ENCODE measurements around the gene NMRK1. TPM values are rescaled to one million over a fixed set of nuclear protein-coding genes. Genes with fewer than 3 reads are reported as not detected.

The NMRK1 gene
- total and polyA plus RNA-seq, 7 donors: 10.6 to 33.1 (median 23.3) TPM

DNA sequence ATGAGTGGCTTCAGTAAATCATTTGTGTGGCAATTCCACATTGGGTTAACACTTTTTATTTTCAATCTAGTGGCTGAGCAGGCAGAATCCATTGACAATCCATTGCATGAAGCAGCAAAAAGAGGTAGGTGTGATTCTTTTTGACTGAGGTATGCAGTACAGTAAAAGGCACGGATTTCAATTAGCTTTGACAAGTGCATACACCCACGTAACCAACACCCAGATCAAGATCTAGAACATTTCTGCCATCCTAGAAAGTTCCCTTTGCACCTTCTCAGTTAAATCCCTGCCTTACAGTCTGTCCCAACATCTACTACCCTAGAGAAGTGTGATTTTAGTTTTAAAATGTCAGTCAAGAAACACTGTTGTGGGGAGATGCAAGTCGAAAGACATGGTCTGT, 43.7 kb upstream of the NMRK1 start:
- H3K27me3 ChIP-seq (ENCODE audit: insufficient read depth in 3 of 3, low read length in 2 of 3): no peaks in the 10 kb centered on the region
- no peaks in the 10 kb centered on the region for H3K9me3 ChIP-seq
- no peaks in the 10 kb centered on the region for H3K4me1 ChIP-seq
- ATAC-seq: no peak
- intact Hi-C loops (cut with DNase I): no loop called here
- WGBS, 3 donors: 94 to 100% (median 99%) methylated on average over 3 of the region's 3 CpGs
- peaks cover 8 to 45% of the 10 kb centered on the region in 2 donors for H3K36me3 ChIP-seq (ENCODE audit: insufficient read depth in 1 of 2, low read depth in 1 of 2)
- H3K4me3 ChIP-seq: no peak overlapping the region
- H3K27ac ChIP-seq: no peak overlapping the region
- TF ChIP-seq, protein P1, sequence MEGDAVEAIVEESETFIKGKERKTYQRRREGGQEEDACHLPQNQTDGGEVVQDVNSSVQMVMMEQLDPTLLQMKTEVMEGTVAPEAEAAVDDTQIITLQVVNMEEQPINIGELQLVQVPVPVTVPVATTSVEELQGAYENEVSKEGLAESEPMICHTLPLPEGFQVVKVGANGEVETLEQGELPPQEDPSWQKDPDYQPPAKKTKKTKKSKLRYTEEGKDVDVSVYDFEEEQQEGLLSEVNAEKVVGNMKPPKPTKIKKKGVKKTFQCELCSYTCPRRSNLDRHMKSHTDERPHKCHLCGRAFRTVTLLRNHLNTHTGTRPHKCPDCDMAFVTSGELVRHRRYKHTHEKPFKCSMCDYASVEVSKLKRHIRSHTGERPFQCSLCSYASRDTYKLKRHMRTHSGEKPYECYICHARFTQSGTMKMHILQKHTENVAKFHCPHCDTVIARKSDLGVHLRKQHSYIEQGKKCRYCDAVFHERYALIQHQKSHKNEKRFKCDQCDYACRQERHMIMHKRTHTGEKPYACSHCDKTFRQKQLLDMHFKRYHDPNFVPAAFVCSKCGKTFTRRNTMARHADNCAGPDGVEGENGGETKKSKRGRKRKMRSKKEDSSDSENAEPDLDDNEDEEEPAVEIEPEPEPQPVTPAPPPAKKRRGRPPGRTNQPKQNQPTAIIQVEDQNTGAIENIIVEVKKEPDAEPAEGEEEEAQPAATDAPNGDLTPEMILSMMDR (IDR thresholded peaks at IDR 0.05): no peak
- DNase-seq: no peak

DNA sequence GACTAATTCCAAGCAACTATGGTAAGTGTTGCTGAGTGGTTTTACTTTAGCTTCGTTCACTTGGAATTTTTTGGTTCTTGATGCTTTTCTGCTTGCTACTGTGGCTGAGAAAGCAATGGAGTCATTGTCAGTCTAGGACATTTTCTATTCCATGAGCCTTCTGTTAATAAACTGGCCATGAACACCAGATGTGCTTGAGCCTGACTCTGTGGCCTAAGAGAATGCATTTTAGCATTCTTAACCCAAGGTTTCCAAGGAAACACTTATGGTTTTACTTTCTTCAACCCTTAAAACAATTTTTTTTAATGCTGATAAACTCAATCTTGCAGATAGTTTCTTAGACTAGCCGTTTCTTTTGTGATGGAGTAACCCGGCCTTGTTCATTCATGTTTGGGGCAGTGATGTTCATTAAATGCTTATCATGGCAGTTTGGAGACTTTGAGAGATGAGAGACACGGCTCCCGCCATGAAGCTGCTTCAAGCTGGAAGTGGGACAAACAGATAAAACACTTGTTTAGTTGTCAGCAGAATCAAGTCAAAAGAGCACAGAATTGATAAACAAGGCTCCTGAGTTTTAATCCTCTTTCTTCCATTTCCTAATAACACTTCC, 42.8 kb upstream of the NMRK1 start:
- H3K9me3 ChIP-seq: no peaks in the 10 kb centered on the region
- H3K27me3 ChIP-seq (ENCODE audit: insufficient read depth in 3 of 3, low read length in 2 of 3): no peaks in the 10 kb centered on the region
- H3K4me3 ChIP-seq: no peak overlapping the region
- TF ChIP-seq, protein P1 (IDR thresholded peaks at IDR 0.05): no peak
- intact Hi-C loops (cut with DNase I): no loop called here
- no peak for DNase-seq
- H3K27ac ChIP-seq: no peak overlapping the region
- no peaks in the 10 kb centered on the region for H3K4me1 ChIP-seq
- WGBS, 3 donors: 70 to 80% (median 79%) methylated on average over 5 of the region's 5 CpGs
- peaks cover 5 to 37% of the 10 kb centered on the region in 2 donors for H3K36me3 ChIP-seq (ENCODE audit: insufficient read depth in 1 of 2, low read depth in 1 of 2)
- no peak for ATAC-seq

DNA sequence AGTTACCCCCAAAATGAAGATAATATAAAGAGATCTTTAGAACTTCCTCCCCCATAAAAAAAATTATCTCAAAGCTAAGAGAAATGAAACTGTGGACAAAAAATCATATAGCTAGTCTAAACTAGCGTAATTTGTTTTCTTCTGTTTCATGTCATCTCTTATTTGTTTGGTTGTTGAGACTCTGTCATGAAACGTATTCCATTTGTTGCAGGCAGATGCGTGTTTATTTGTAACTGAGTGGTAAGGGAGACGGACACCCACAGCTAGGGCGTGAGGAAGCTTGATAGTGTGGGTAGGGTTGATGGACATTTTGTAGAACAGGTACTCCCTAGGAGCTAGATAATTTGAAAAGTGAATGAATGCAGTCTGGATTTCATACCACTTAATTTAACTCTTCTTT, 42.2 kb upstream of the NMRK1 start:
- intact Hi-C loops (cut with DNase I): no loop called here
- WGBS, 3 donors: 95 to 98% (median 95%) methylated on average over 5 of the region's 5 CpGs
- ATAC-seq: no peak

DNA sequence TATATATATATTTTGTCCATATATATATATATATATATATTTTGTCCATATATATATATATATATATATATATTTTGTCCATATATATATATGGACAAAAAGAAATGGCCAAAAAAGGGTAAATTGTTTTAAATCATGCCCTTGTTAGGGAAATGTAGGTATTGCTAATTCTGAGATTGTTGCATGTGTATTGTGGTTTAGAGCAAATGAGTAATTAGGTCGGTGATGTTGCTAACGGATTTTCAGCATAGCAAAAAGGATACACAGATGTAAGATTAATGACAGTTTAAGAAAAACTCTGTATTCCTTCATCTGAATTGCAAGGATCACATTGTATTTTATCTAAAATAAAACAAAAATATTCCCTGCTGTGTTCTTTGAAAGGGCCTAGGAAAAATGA, 40.6 kb upstream of the NMRK1 start:
- DNase-seq (no peak), ATAC-seq (no peak)
- Histone ChIP-seq H3K27me3 (ENCODE audit: insufficient read depth in 3 of 3, low read length in 2 of 3) (no peaks in the 10 kb centered on the region), H3K4me1 (no peaks in the 10 kb centered on the region), H3K4me3 (no peak overlapping the region), H3K36me3 (ENCODE audit: insufficient read depth in 1 of 2, low read depth in 1 of 2) (peaks cover 5 to 26% of the 10 kb centered on the region in 2 donors), H3K9me3 (no peaks in the 10 kb centered on the region), H3K27ac (no peak overlapping the region)
- TF ChIP-seq, protein P1 (IDR thresholded peaks at IDR 0.05): no peak
- WGBS, 3 donors: 95 to 99% (median 96%) methylated on average over 2 of the region's 2 CpGs
- intact Hi-C loops (cut with DNase I): no loop called here

More for the DNA sequence above, 42.2 kb upstream of the NMRK1 start:
- Histone ChIP-seq H3K9me3 (no peaks in the 10 kb centered on the region), H3K27me3 (ENCODE audit: insufficient read depth in 3 of 3, low read length in 2 of 3) (no peaks in the 10 kb centered on the region), H3K27ac (no peak overlapping the region), H3K36me3 (ENCODE audit: insufficient read depth in 1 of 2, low read depth in 1 of 2) (peaks cover 5 to 33% of the 10 kb centered on the region in 2 donors), H3K4me1 (no peaks in the 10 kb centered on the region), H3K4me3 (no peak overlapping the region)
- no peak for DNase-seq
- TF ChIP-seq, protein P1 (IDR thresholded peaks at IDR 0.05): no peak

DNA sequence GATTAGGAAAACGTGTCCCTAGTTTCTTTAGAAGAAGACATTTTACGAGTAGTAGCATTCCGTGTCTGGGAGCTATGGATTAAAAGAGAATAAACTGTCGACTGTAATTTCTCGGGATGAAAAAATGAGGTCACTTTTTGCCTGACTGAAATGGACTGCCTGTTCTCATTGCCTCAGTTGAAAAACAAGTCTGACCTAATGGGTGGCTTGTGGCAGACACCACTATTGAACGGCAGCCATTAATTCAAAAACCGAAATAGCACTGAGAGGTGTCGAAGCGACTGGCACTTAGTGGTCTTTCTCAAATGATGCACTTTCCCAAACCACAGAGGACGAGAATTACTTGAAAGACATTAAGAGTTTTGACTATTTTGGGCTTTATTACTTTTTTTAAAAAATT, 35.7 kb upstream of the NMRK1 start:
- no peak overlapping the region for H3K27ac ChIP-seq
- no peaks in the 10 kb centered on the region for H3K27me3 ChIP-seq (ENCODE audit: insufficient read depth in 3 of 3, low read length in 2 of 3)
- H3K9me3 ChIP-seq: no peaks in the 10 kb centered on the region
- no peak for DNase-seq
- no peak for ATAC-seq
- no peaks in the 10 kb centered on the region for H3K4me1 ChIP-seq
- H3K36me3 ChIP-seq (ENCODE audit: insufficient read depth in 1 of 2, low read depth in 1 of 2): peaks cover 4% of the 10 kb centered on the region in 2 donors
- TF ChIP-seq, protein P1 (IDR thresholded peaks at IDR 0.05): no peak
- H3K4me3 ChIP-seq: no peak overlapping the region
- intact Hi-C loops (cut with DNase I): no loop called here
- WGBS, 3 donors: 87 to 91% (median 90%) methylated on average over 10 of the region's 10 CpGs

All from psoas muscle (tissue), 8 donors.